Measurements from ENCODE around the gene MAD1L1.

MAD1L1 gene

DNA sequence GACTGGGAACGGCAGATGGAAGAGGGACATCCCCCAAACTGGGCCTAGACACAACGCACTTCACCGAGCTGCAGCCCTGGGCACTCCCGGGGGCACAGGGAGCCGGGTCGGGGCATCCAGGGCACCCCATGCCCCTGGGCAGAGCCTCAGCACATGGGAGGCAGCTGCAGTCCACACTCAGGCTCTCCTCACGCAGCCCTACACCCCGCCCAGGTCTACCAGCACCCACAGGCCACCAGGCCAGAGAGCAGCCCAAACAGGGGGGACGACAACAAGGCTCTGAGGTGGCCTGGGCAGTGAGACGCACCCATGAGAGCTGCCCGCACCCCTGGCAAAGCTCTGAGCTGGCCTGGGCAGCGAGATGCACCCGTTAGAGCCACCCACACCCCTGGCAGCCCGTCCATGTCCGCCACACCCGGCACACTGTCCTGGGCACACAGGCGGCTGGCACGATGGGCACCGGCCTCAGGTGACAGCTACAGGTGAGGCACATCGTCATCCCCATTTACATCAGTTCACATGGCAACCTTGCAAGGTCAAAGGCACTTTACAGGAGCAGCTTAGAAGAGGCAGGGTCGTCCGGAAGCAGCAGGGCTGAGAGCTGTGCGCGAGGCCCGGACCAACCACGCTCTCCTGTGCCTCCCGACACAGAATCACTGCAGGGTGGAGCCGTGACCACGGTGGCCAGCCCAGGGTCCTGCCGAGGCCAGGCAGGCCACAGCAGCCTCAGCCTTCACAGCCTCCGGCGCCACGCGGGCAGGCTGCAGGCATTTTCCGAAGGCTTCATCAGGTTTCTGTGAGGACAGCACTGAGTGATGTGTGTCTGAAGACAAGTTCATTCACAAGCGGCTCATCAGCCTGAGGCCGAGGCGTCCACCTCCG lies 228.6 kb downstream of the MAD1L1 start:
- TF ChIP-seq, protein P1, sequence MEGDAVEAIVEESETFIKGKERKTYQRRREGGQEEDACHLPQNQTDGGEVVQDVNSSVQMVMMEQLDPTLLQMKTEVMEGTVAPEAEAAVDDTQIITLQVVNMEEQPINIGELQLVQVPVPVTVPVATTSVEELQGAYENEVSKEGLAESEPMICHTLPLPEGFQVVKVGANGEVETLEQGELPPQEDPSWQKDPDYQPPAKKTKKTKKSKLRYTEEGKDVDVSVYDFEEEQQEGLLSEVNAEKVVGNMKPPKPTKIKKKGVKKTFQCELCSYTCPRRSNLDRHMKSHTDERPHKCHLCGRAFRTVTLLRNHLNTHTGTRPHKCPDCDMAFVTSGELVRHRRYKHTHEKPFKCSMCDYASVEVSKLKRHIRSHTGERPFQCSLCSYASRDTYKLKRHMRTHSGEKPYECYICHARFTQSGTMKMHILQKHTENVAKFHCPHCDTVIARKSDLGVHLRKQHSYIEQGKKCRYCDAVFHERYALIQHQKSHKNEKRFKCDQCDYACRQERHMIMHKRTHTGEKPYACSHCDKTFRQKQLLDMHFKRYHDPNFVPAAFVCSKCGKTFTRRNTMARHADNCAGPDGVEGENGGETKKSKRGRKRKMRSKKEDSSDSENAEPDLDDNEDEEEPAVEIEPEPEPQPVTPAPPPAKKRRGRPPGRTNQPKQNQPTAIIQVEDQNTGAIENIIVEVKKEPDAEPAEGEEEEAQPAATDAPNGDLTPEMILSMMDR (IDR thresholded peaks at IDR 0.05) = no peak
- Histone ChIP-seq H3K36me3 (peaks cover 15% of the 10 kb centered on the region), H3K27ac (no peak overlapping the region), H3K9me3 (no peaks in the 10 kb centered on the region), H3K4me3 (ENCODE audit: low read depth in 1 of 2, low read length in 1 of 2) (no peak overlapping the region), H3K4me1 (ENCODE audit: control insufficient read depth in 1 of 2, insufficient read depth in 1 of 2, low read depth in 1 of 2, low read length in 1 of 2) (no peaks in the 10 kb centered on the region), H3K27me3 (no peaks in the 10 kb centered on the region)

DNA sequence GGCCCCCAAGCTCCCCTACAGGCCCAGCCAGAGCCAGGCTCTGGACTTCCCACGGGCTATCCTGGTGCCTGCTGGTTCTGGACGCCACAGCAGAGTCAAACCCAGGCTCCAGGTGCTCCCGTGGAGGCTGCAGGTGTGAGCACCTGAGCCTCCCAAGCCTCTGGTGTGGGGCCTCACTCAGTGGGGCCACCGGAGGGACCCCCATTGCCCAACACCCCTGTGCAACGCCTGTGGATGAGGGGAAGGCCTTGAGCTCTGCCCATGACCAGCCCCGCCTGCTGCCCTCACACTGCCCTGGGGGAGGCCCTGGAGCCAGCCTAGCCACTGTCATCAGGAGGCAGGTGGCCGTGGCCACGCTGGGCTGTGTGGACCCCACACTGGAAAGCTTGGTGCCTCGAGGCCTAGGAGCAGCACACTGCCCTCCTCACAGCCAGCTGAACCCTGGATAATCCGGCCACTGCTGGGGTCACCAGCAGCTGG lies 229.3 kb downstream of the MAD1L1 start:
- Histone ChIP-seq H3K9me3 (no peaks in the 10 kb centered on the region), H3K4me3 (ENCODE audit: low read depth in 1 of 2, low read length in 1 of 2) (no peak overlapping the region), H3K36me3 (peaks cover 15% of the 10 kb centered on the region), H3K4me1 (ENCODE audit: control insufficient read depth in 1 of 2, insufficient read depth in 1 of 2, low read depth in 1 of 2, low read length in 1 of 2) (no peaks in the 10 kb centered on the region), H3K27me3 (no peaks in the 10 kb centered on the region), H3K27ac (no peak overlapping the region)
- TF ChIP-seq, protein P1 (IDR thresholded peaks at IDR 0.05) = no peak

DNA sequence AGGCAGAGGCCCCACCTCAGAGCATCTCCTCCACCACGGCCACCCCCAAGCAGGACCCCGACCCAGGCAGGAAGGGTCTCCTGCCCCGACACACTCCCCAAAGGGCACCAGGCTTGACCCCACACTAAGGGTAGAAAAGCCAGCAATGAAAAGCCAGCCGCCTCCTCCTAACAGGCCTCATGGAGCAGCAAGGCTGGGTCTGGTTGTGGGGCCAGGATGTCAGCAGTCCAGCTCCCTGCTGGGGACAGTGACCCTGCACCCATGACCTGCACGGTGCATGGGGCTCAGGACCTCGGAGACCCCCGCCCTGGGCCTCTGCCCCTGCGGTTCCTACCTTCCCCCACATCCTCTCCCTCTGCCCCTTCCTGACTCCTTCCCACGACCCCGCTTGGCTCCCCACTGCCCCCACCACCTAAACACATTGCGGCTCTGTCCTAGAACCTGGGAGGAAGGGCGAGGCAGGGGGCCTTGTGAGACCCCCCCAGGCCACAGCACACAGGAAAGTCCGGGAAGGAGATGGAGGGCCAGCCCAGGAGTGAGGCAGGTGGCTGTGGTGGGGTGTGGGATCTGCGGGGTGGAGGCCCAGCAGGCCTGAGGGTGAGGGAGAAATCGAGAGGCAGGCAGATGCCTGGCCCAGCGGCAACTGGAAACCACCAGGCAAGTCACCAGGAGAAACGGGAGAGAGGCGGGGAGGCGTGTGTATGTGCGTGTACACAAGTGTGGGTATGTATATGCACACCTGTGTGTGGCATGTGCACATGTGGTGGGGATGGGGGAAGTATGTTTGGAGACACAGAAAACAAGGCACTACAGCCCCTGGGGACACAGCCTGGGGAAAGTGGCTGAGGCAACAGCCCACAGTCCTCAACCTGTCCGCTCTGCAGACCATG lies 229.9 kb downstream of the MAD1L1 start:
- Histone ChIP-seq H3K4me1 (ENCODE audit: control insufficient read depth in 1 of 2, insufficient read depth in 1 of 2, low read depth in 1 of 2, low read length in 1 of 2) (no peaks in the 10 kb centered on the region), H3K9me3 (no peaks in the 10 kb centered on the region), H3K27ac (no peak overlapping the region), H3K27me3 (no peaks in the 10 kb centered on the region), H3K36me3 (peaks cover 15% of the 10 kb centered on the region), H3K4me3 (ENCODE audit: low read depth in 1 of 2, low read length in 1 of 2) (no peak overlapping the region)
- TF ChIP-seq, protein P1 (IDR thresholded peaks at IDR 0.05) = no peak

DNA sequence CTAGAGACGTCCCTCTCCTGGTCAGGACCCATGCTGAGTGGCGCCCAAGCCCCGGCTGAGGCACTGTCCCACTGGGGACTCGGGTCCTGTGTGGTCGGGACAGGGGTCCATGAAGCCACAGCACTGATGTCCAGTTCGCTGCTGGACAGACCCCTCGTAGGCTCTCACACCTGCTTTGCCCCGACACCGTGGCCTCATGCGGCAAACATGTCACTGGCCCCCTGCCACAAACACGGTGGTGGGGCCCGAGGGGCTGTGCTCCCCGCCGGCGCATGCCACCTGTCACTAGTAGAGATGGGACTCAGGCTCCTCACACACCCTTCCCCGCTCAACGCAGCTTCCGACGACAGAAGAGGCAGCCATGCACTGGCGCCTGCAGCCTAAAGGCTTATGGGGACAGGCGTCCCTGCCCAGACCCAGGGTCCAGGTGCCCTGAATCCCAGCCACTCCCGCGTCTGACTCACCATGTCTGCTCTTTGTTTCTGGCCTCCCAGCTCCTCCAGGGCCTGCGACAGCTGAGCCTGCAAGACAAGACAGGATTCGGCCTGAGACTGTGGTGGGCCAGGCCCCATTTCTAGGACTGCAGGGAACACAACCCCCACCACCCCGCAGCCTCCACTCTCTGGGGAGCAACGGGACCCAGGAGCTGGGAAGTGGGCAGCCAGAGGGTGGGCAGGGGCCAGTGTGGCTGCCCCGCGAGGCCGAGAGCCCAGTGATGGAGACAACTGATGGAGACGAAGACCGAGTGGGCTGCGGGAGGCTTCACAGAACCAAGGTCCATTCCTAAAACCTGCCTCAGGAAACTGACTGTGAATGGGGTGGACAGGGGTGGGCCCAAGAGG lies 230.9 kb downstream of the MAD1L1 start:
- H3K27ac ChIP-seq = no peak overlapping the region

More for the DNA sequence above, 230.9 kb downstream of the MAD1L1 start:
- no peaks in the 10 kb centered on the region for H3K9me3 ChIP-seq
- no peaks in the 10 kb centered on the region for H3K4me1 ChIP-seq (ENCODE audit: control insufficient read depth in 1 of 2, insufficient read depth in 1 of 2, low read depth in 1 of 2, low read length in 1 of 2)
- no peak overlapping the region for H3K4me3 ChIP-seq (ENCODE audit: low read depth in 1 of 2, low read length in 1 of 2)
- no peaks in the 10 kb centered on the region for H3K27me3 ChIP-seq
- TF ChIP-seq, protein P1 (IDR thresholded peaks at IDR 0.05) = no peak
- peaks cover 15% of the 10 kb centered on the region for H3K36me3 ChIP-seq
